ENCODE results near the gene GTF2F2. TPM values are rescaled to one million over a fixed set of nuclear protein-coding genes. Genes with fewer than 3 reads are reported as not detected.

GTF2F2 gene
- total RNA-seq, 1 experiment from 2014 or later = 28.1 TPM

DNA sequence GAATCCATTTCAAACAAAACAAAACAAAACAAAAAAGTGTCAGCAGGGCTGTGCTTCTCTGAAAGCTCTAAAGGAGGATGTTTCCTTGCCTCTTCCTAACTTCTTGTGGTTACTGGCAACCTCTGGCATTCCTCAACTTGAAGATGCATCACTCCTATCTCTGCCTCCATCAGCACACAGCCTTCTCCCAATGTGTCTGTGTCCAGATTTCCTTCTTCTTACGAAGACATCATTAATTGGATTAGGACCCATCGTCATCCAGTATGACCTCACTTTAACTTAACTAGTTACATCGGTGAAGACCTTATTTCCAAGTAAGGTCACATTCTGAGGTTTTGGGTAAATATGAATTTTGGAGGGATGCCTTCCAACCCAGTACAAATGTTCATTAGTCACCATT is 33.8 kb upstream of the GTF2F2 start:
- no TSS peak for BruUV-seq (replicated peaks)
- H3K4me1 Mint-ChIP-seq (ENCODE audit: low read depth, unreplicated experiment) = no peaks in the 10 kb centered on the region

DNA sequence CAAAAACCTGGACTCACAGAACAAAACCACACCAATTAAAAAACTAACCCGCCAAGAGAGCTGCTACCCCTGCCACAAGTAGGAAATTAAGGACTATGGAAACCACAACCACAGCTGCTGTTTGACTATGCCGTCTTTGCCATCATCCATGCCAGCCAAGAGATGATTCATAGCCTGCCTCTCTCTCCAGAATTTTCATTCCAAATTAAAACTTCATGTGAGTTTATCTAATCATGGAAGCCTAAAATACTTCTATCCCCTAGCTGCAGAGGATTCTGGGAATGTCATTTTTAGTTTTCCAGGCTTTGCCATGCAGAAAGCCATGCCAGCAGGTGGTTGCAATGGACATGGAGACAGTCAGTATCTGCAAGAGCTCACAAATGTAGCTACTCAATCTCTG is 27.6 kb upstream of the GTF2F2 start:
- Mint-ChIP-seq H3K27ac (ENCODE audit: unreplicated experiment) (no peak overlapping the region), H3K36me3 (ENCODE audit: insufficient read depth, unreplicated experiment) (no peaks in the 10 kb centered on the region), H3K4me1 (ENCODE audit: low read depth, unreplicated experiment) (no peaks in the 10 kb centered on the region), H3K4me3 (ENCODE audit: unreplicated experiment) (no peak overlapping the region), H3K9me3 (ENCODE audit: unreplicated experiment) (no peaks in the 10 kb centered on the region), H3K27me3 (ENCODE audit: insufficient read depth, unreplicated experiment) (peaks cover 3% of the 10 kb centered on the region)
- no peaks in the 10 kb centered on the region for H3K4me1 ChIP-seq
- no peak overlapping the region for H3K4me3 ChIP-seq (ENCODE audit: low read depth, low read length)
- intact Hi-C loops (cut with micrococcal nuclease; ENCODE audit: unreplicated experiment) = no loop called here
- no TSS peak for BruUV-seq (replicated peaks)
- ChIA-PET CTCF (interaction anchor here (0.6 to 0.7 kb wide), 2 partner anchors 46 to 189 kb away, joined by 3 to 4 read pairs; no protein-coding TSS in a partner anchor), POLR2A (no interaction called here)
- DNase-seq = no peak
- TF ChIP-seq, protein P1, sequence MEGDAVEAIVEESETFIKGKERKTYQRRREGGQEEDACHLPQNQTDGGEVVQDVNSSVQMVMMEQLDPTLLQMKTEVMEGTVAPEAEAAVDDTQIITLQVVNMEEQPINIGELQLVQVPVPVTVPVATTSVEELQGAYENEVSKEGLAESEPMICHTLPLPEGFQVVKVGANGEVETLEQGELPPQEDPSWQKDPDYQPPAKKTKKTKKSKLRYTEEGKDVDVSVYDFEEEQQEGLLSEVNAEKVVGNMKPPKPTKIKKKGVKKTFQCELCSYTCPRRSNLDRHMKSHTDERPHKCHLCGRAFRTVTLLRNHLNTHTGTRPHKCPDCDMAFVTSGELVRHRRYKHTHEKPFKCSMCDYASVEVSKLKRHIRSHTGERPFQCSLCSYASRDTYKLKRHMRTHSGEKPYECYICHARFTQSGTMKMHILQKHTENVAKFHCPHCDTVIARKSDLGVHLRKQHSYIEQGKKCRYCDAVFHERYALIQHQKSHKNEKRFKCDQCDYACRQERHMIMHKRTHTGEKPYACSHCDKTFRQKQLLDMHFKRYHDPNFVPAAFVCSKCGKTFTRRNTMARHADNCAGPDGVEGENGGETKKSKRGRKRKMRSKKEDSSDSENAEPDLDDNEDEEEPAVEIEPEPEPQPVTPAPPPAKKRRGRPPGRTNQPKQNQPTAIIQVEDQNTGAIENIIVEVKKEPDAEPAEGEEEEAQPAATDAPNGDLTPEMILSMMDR (IDR thresholded peaks at IDR 0.05; ENCODE audit: insufficient read depth in 1 of 2, low read depth in 1 of 2, low read length in 1 of 2, severe bottlenecking in 1 of 2, unreplicated experiment in 1 of 2) = no peak
- 0 out of 2 replicates have a peak, but pooled peaks cover under 1% of the 10 kb centered on the region for H3K9me3 ChIP-seq
- H3K27me3 ChIP-seq (replicated peaks; ENCODE audit: control insufficient read depth, insufficient read depth, low read length) = no peaks in the 10 kb centered on the region
- H3K36me3 ChIP-seq (ENCODE audit: control insufficient read depth, insufficient read depth, low read length) = no peaks in the 10 kb centered on the region

More for the DNA sequence above, 33.8 kb upstream of the GTF2F2 start:
- POLR2A ChIA-PET = no interaction called here
- Mint-ChIP-seq H3K9me3 (ENCODE audit: unreplicated experiment) (no peaks in the 10 kb centered on the region), H3K4me3 (ENCODE audit: unreplicated experiment) (no peak overlapping the region), H3K27me3 (ENCODE audit: insufficient read depth, unreplicated experiment) (no peaks in the 10 kb centered on the region), H3K36me3 (ENCODE audit: insufficient read depth, unreplicated experiment) (no peaks in the 10 kb centered on the region), H3K27ac (ENCODE audit: unreplicated experiment) (no peak overlapping the region)
- no peaks in the 10 kb centered on the region for H3K27me3 ChIP-seq (replicated peaks; ENCODE audit: control insufficient read depth, insufficient read depth, low read length)
- TF ChIP-seq, protein P1 (IDR thresholded peaks at IDR 0.05; ENCODE audit: insufficient read depth in 1 of 2, low read depth in 1 of 2, low read length in 1 of 2, severe bottlenecking in 1 of 2, unreplicated experiment in 1 of 2) = no peak
- no peak for DNase-seq
- H3K36me3 ChIP-seq (ENCODE audit: control insufficient read depth, insufficient read depth, low read length) = no peaks in the 10 kb centered on the region
- no peak overlapping the region for H3K4me3 ChIP-seq (ENCODE audit: low read depth, low read length)
- H3K9me3 ChIP-seq = no peaks in the 10 kb centered on the region
- intact Hi-C loops (cut with micrococcal nuclease; ENCODE audit: unreplicated experiment) = no loop called here
- CTCF ChIA-PET = no interaction called here
- no peaks in the 10 kb centered on the region for H3K4me1 ChIP-seq

DNA sequence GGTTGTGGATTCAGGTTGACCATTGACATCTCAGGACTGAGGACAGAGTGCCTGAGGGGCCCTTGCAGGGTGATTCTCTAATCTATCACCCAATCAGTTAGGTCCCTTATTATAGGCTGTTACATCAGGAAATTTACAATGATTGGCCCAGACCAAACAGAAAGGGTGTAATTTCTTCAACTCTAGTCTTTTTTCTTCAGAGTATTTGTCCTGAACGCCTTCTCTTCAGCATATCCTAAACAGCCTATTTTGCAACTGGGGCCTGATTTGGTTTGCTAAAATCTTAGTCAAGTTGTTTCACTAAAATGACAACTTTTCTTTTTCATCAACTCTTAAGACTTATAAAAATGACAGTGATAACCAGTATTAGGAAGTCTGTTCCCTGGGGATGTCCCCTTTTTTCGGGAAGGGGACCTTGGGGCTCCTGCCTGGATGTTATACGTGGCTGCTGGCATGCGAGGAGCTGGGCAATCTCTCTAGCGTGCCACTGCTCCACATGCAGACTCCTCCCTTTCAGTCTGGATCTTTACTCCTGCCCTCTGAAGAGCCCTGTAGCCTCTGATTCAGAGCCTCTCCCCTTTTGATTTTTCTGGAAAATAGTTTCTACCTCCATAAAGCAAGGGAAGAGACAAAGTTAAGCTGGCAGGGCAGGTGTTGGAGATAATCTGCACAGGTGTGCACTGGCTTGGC is 19.6 kb upstream of the GTF2F2 start:
- Mint-ChIP-seq H3K36me3 (ENCODE audit: insufficient read depth, unreplicated experiment) (no peaks in the 10 kb centered on the region), H3K4me3 (ENCODE audit: unreplicated experiment) (no peak overlapping the region), H3K27me3 (ENCODE audit: insufficient read depth, unreplicated experiment) (no peaks in the 10 kb centered on the region), H3K9me3 (ENCODE audit: unreplicated experiment) (no peaks in the 10 kb centered on the region), H3K4me1 (ENCODE audit: low read depth, unreplicated experiment) (no peaks in the 10 kb centered on the region), H3K27ac (ENCODE audit: unreplicated experiment) (no peak overlapping the region)
- no peaks in the 10 kb centered on the region for H3K36me3 ChIP-seq (ENCODE audit: control insufficient read depth, insufficient read depth, low read length)
- no peak overlapping the region for H3K4me3 ChIP-seq (ENCODE audit: low read depth, low read length)
- intact Hi-C loops (cut with micrococcal nuclease; ENCODE audit: unreplicated experiment) = no loop called here
- H3K9me3 ChIP-seq = 0 out of 2 replicates have a peak, but pooled peaks cover 4% of the 10 kb centered on the region
- CTCF ChIA-PET = interaction anchor here (0.6 kb wide), 1 partner anchor 13 kb away, joined by 3 read pairs; no protein-coding TSS in a partner anchor
- DNase-seq = no peak
- TF ChIP-seq, protein P1 (IDR thresholded peaks at IDR 0.05; ENCODE audit: insufficient read depth in 1 of 2, low read depth in 1 of 2, low read length in 1 of 2, severe bottlenecking in 1 of 2, unreplicated experiment in 1 of 2) = no peak
- POLR2A ChIA-PET = no interaction called here
- BruUV-seq (replicated peaks) = no TSS peak
- H3K4me1 ChIP-seq = no peaks in the 10 kb centered on the region
- H3K27me3 ChIP-seq (replicated peaks; ENCODE audit: control insufficient read depth, insufficient read depth, low read length) = no peaks in the 10 kb centered on the region

All from Caco-2 (cell line).